Measurements from ENCODE around the gene RBPJ.

The RBPJ gene

GRCh38 chr4:26418107-26418506, 97.3 kb downstream of the RBPJ start:
- no peak for DNase-seq (ENCODE audit: low read depth in 3 of 3)

GRCh38 chr4:26418850-26419249, 98.0 kb downstream of the RBPJ start:
- DNase-seq (ENCODE audit: low read depth in 3 of 3), result no peak

DNA sequence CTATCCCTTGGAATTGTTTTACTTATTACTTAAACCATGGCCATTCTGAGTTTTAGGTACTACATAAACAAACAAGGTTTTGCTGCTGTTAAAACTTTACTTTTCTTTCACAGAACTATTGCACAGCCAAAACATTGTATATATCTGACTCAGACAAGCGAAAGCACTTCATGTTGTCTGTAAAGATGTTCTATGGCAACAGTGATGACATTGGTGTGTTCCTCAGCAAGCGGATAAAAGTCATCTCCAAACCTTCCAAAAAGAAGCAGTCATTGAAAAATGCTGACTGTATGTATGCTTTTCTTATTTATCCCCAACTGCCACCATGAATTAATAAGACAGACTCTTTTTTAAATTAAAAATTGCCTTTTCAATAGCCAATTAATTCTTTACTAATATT, 99.6 kb downstream of the RBPJ start:
- DNase-seq (ENCODE audit: low read depth in 3 of 3), result no peak

- DNase-seq (ENCODE audit: low read depth in 3 of 3), result no peak
These were observed 100.1 kb downstream of the RBPJ start for GRCh38 chr4:26420913-26421312.

DNA sequence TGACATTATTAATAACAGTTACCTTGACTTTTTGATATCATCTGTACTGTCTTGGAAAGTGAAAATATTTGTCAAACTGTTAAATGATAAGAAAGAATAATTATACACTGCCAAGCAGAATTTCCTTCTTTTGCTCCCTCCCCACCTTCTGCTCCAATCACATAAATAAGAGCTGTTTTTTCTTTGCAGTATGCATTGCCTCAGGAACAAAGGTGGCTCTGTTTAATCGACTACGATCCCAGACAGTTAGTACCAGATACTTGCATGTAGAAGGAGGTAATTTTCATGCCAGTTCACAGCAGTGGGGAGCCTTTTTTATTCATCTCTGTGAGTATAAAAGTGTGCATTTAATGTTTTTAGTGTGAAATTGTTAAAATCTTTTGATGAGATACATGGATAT, 103.3 kb downstream of the RBPJ start:
- no peak for DNase-seq (ENCODE audit: low read depth in 3 of 3)

DNA sequence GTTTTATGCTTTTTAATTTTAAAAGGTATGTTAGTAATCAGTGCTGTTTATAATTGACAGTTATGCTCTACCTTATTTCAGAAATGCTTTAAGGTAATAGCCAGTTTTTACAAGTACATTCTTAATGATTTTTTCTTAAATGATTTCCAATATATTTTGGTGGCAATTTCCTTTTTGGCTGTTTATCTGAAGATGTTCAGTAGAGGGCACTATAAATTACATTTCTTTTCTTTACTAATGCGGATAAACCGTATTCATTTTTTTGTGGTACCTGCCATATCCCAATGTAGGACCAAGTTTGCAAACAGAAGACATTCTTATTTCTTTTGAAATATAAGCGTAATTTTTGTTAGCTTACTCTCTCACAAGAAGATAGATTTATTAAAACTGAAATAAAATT, 104.0 kb downstream of the RBPJ start:
- DNase-seq (ENCODE audit: low read depth in 3 of 3), result no peak

GRCh38 chr4:26425953-26426352, 105.1 kb downstream of the RBPJ start:
- no peak for DNase-seq (ENCODE audit: low read depth in 3 of 3)

- DNase-seq (ENCODE audit: low read depth in 3 of 3), result no peak
These were observed 106.1 kb downstream of the RBPJ start for GRCh38 chr4:26426892-26427291.

DNA sequence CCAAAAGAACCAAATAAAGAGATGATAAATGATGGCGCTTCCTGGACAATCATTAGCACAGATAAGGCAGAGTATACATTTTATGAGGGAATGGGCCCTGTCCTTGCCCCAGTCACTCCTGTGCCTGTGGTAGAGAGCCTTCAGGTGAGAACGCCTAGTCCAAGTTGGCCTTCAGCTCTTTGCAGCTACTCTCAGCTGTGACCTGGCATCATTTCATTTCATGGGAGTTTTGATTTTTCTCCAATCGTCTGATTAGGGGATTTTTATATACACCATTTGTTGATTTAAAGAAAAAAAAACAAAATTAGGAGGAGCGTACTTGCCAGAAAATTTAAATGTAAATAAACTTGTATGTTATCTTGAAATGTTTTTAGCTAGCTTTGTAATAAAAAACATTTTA, 109.1 kb downstream of the RBPJ start:
- DNase-seq (ENCODE audit: low read depth in 3 of 3), result no peak

- no peak for DNase-seq (ENCODE audit: low read depth in 3 of 3)
These were observed 110.8 kb downstream of the RBPJ start for GRCh38 chr4:26431461-26432180.

DNA sequence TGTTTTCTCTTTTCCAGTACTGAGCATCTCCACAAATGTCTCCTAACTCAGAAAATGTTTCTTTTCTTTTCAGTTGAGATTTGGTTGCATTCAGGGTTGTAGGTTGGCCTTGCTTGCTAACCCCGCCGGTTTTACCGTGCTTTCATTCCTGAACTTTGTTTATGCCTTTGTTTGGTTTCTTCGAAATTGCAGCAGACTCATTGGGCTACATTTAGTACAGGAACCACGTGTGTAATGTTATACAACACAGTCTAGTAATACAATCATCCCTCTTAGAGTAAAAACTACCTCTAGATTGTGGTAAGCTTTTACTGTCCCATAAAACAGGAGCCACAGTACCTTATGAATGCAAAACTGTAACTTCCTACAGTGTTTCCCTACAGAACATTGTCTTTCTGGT, 111.6 kb downstream of the RBPJ start:
- no peak for DNase-seq (ENCODE audit: low read depth in 3 of 3)

- DNase-seq (ENCODE audit: low read depth in 3 of 3), result no peak
These were observed 112.7 kb downstream of the RBPJ start for GRCh38 chr4:26433556-26433955.

DNA sequence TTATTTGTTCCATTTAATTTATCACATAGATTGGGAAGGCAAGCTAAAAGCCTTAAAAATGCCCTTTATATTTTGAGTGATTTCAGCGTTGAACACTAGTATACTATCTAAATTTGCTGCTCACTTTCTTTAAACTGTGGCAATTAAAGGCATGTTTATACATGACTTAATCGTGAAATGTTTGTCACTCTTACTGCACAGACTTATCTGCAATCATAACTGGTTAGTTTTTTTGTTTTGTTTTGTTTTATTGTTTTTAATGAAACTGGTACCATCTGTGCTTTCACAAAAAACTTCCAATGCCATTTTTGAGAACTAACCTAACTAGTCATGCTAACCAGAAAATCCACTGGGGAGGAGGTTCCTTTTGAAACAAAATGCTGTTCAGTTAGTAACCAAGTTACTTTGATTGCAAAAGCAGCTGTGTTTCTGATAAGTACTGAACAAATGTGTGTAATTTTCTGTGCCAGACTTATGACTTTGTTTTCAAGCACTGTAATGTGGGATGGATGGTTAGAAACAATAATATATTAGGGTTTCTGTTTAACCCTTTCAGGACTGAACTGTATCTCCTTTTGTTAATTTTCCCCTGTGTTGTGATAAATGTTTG, 113.3 kb downstream of the RBPJ start:
- DNase-seq (ENCODE audit: low read depth in 3 of 3), result no peak

DNA sequence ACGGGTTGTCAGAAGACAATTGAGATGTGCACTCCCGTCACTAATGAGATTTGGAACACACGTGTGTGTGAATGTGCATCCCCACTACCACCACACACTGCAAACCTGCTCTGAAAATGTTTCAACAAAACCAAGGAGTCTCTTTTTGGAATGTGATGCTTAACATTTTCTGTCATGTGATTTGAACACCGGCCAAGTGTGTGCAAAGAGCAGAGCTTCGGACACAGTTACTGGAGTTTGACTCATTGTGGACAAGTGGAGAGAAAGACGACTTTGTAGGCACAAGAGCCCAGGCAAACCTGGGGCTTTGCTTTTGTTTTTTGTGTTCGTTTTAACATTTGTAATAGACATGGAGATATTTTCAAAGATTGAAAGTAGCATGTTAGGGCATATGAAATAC, 120.3 kb downstream of the RBPJ start:
- DNase-seq (ENCODE audit: low read depth in 3 of 3), result no peak

- no peak for DNase-seq (ENCODE audit: low read depth in 3 of 3)
These were observed 121.0 kb downstream of the RBPJ start for GRCh38 chr4:26441771-26442170.

GRCh38 chr4:26447378-26447777, 126.6 kb downstream of the RBPJ start:
- DNase-seq (ENCODE audit: low read depth in 3 of 3), result no peak

DNA sequence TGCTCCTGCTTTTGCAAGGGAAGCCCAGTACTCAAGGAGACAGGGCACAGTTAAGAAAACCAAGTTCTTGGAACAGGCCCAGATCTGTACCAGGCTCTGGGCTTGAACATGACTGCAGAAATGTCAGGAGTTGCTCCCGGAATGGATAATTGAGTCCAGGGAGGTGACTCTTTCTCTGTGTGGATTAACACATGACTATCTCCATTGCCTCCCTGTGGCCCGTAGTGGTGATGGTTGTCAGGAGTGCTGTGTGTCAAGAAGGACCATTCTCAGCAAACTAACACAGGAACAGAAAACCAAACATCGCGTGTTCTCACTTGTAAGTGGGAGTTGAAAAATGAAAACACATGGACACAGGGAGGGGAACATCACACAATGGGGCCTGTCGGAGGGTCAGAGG, 129.6 kb downstream of the RBPJ start:
- no peak for DNase-seq (ENCODE audit: low read depth in 3 of 3)

GRCh38 chr4:26451597-26451996, 130.8 kb downstream of the RBPJ start:
- no peak for DNase-seq (ENCODE audit: low read depth in 3 of 3)

DNA sequence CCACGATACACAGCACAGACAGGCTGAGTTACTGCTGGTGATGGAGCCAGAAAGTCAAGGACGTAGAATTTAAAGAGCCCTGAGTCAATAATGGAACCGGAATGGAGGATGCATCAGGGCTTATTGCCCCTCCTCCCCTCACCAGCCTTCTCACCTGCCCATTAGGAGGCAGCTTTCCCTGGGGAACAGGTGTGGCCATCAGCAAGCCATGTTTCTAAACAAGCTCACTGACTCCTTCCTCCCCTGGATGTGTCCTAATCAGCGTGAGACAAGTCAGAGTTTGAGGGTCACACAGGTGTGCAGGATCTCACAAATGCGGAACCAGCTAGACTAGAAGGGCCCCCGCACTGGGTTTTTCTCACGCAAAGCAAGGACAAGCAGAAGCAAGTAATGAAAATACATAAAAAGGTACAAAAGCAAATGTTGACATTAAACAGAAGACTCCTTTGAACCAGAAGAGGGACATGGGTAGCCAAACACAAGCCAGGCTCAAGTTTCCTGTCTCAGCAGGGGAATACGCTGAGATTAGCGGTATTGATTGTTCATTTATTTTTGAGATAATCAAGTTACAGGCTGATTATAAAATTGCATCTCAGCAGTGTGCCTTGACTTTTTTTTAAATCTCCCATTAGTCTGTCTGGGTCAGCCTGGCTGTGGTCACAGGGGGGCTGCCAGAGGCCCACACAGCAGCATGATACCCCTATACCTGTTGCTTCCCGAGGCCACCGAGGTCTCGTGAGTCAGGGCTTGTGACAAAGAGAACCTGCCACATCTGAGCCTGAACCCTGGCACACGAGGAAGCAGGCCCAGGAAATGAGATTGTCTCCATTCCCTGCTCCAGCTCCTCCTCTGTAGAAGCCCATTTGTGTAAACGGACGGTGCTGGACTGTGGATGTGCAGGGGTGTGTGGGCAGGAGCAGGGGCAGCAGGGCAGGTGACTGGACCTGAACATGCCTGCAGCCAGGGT, 132.0 kb downstream of the RBPJ start:
- no peak for DNase-seq (ENCODE audit: low read depth in 3 of 3)

GRCh38 chr4:26454961-26455360, 134.1 kb downstream of the RBPJ start:
- no peak for DNase-seq (ENCODE audit: low read depth in 3 of 3)

DNA sequence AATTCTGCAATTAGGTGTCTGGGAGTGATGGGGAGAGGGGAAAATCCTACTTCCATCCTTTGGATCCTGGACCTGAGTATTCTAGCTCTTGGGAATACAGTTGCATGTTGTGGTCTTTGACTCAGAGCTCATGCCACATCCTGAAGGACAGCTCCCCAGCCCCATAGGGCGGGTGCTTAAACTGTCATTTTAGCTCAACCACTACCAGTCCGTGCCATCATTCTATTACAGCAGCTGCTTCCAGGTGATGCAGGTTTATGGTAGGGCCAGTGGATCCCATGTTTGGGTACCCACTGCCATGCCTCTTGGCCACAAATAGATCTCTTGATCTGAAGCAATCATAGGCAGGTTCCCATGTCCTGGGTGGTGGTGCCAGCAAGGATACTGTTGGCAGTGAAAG, 134.8 kb downstream of the RBPJ start:
- no peak for DNase-seq (ENCODE audit: low read depth in 3 of 3)

- DNase-seq (ENCODE audit: low read depth in 3 of 3), result no peak
These were observed 136.6 kb downstream of the RBPJ start for GRCh38 chr4:26457412-26457811.

GRCh38 chr4:26458157-26458561, 137.3 kb downstream of the RBPJ start:
- no peak for DNase-seq (ENCODE audit: low read depth in 3 of 3)
